Gastrocnemius medialis (tissue), 4 donors: ENCODE measurements around the gene COA5. TPM values are rescaled to one million over a fixed set of nuclear protein-coding genes. Genes with fewer than 3 reads are reported as not detected.

ENCODE experiments used
- ATAC-seq, 2 donors: fragments of 150-250 bp; one replicate each; pipeline ENCODE4 v1.9.1; 2016
- DNase-seq, 2 donors: peaks; one replicate each; pipeline ENCODE4 v3.0.0-alpha.2; 2019
- H3K27ac ChIP-seq, 4 donors: fragments of 200-600 bp; sonication (generic); 1 replicate in 1 of 4; 2 replicates in 3 of 4; pipeline ENCODE4 v1.5.1; 2016 to 2018; ENCODE audit warnings: mild to moderate bottlenecking in 2 of 4, moderate library complexity in 1 of 4
- H3K27me3 ChIP-seq, 3 donors: fragments of 200-600 bp; sonication (generic) in 2 of 3; 1 replicate in 1 of 3; 2 replicates in 2 of 3; pipeline versions ENCODE4 v1.5.1 to v1.6.0; 2016 to 2019; ENCODE audit warnings: mild to moderate bottlenecking in 1 of 3, moderate library complexity in 1 of 3
- H3K36me3 ChIP-seq, 2 donors: fragments of 200-600 bp; sonication (generic) in 1 of 2; one replicate each; pipeline ENCODE4 v1.5.1; 2017 to 2018
- H3K4me1 ChIP-seq, 2 donors: fragments of 200-600 bp; sonication (generic) in 1 of 2; one replicate each; pipeline ENCODE4 v1.5.1; 2016 to 2017; ENCODE audit warnings: mild to moderate bottlenecking in 2 of 2
- H3K4me3 ChIP-seq, 4 donors: fragments of 200-600 bp; sonication (generic) in 3 of 4; 1 replicate in 1 of 4; 2 replicates in 3 of 4; pipeline ENCODE4 v1.5.1; 2016 to 2019; ENCODE audit warnings: mild to moderate bottlenecking in 2 of 4
- H3K9me3 ChIP-seq, 3 donors: fragments of 200-600 bp; sonication (generic) in 2 of 3; 1 replicate in 1 of 3; 2 replicates in 2 of 3; pipeline ENCODE4 v1.5.1; 2016 to 2019
- POLR2A ChIP-seq, 2 donors: fragments of 450-650 bp; IDR thresholded peaks; one replicate each; pipeline ENCODE4 v1.6.1; 2017; ENCODE audit warnings: antibody characterized with exemption in 2 of 2, mild to moderate bottlenecking in 2 of 2, moderate library complexity in 2 of 2
- in situ Hi-C, 4 donors: fragments of 200-750 bp; cut with MboI; loops; one replicate each; pipeline versions ENCODE4 v1.15.0 to v1.8.0; 2017; ENCODE audit warnings: low sequenced_read_pairs in 4 of 4
- intact Hi-C: fragments of 100-400 bp; cut with DNase I; formaldehyde crosslinking; loops from one replicate; pipeline ENCODE4 v1.15.1; 2023; ENCODE audit warnings: low total_unique reads
- total RNA-seq, 4 donors: library from RNA; depleted of rRNA; stranded (reverse); fragments of >200 nt; gene quantifications; one replicate each; pipeline versions ENCODE4 v1.1.0 to v1.2.3, GENCODE V29; 2016
- TF ChIP-seq, protein P1 (sequence below), 5 experiments: fragments of 450-650 bp in 3 of 5; fragments of 200-600 bp in 2 of 5; sonication (generic) in 2 of 5; IDR thresholded peaks in 4 of 5; conservative IDR thresholded peaks in 1 of 5; 1 replicate in 4 of 5; 2 replicates in 1 of 5; pipeline ENCODE4 v1.5.1; 2016 to 2019; ENCODE audit warnings: antibody characterized with exemption in 5 of 5, mild to moderate bottlenecking in 3 of 5, moderate library complexity in 3 of 5

COA5 gene
- total RNA-seq, 4 donors from 2014 or later, result 26.1 to 45.1 (median 31.0) TPM

DNA sequence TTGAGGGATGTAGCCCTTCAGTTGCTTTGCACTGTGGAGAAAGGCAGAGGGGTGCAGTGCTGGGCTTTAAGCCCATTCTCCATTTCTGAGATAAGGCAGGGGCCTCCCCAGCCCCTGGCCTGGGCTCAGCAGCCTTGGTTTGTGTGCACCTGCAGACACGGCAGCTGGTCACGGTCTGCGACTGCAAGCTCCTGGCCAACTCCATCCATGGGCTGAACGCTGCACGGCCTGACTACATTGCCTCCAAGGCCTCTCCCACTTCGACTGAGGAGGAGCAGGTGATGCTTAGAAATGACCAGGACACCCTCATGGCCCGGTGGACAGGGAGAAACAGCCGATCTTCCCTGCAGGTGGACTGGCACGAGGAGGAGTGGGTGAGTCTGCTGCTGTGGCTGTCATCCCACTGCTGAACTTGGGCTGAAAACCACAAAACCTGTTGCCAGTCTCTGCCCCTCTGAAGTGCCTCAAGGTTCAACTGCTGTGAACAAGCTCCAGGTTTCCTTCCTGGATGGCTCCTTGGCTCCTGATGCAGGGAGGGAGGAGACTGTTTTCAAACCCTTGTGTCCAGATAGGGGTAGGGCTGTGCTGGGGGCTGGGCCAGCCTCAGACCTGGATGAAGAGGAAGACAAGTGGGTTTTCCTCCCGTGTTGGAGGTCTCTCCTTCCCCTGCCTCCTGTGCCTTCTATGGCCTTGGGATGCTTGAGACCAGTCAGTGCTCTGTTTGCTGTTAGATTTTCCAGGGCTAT lies 54.0 kb downstream of the COA5 start:
- ATAC-seq (no peak), DNase-seq (no peak)
- in situ Hi-C loops, result loop anchor here in 1 of 4 donors (25.0 kb wide), 1 partner anchor 142 kb away; no protein-coding TSS in a partner anchor
- Histone ChIP-seq H3K27me3 (no peaks in the 10 kb centered on the region), H3K36me3 (peaks cover 0 to 45% of the 10 kb centered on the region in 2 donors), H3K4me3 (no peak overlapping the region), H3K4me1 (no peaks in the 10 kb centered on the region), H3K9me3 (no peaks in the 10 kb centered on the region), H3K27ac (no peak overlapping the region)
- TF ChIP-seq, protein P1, sequence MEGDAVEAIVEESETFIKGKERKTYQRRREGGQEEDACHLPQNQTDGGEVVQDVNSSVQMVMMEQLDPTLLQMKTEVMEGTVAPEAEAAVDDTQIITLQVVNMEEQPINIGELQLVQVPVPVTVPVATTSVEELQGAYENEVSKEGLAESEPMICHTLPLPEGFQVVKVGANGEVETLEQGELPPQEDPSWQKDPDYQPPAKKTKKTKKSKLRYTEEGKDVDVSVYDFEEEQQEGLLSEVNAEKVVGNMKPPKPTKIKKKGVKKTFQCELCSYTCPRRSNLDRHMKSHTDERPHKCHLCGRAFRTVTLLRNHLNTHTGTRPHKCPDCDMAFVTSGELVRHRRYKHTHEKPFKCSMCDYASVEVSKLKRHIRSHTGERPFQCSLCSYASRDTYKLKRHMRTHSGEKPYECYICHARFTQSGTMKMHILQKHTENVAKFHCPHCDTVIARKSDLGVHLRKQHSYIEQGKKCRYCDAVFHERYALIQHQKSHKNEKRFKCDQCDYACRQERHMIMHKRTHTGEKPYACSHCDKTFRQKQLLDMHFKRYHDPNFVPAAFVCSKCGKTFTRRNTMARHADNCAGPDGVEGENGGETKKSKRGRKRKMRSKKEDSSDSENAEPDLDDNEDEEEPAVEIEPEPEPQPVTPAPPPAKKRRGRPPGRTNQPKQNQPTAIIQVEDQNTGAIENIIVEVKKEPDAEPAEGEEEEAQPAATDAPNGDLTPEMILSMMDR (IDR thresholded peaks at IDR 0.05 in 4 of 5, conservative IDR thresholded peaks at IDR 0.05 in 1 of 5), result no peak
- TF ChIP-seq POLR2A (IDR thresholded peaks at IDR 0.05), result no peak
- intact Hi-C loops, result no loop called here

DNA sequence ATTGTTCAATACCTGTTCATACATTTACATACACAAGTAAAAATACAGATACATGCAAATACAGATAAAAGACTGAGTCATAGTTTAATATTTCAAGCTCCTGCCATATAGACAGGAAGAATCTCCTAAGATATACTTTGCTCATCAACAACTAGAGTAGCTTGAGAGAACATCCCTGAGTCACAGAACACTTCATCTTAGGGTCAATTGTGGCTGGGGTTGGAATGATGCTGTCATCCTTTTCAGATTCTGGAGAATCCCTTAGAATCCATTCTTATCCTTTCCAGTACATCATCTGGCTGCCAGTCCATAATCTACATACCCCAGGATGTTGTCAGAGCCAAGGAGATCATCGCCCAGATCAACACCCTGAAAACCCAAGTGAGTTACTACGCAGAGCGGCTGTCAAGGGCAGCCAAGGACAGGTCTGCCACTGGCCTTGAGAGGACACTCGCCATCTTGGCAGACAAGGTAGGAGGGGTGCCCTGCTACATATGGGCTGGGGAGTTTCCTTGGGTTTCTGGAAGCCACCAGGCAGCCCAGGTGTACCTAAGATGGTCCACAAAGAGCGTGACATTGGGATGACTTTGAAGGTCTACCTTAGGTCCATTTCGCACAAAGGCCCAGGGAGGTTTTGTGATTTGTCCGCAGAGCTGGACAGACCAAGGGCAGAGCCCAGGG lies 55.7 kb downstream of the COA5 start:
- DNase-seq, result no peak
- Histone ChIP-seq H3K4me1 (no peaks in the 10 kb centered on the region), H3K4me3 (no peak overlapping the region), H3K9me3 (no peaks in the 10 kb centered on the region), H3K27me3 (no peaks in the 10 kb centered on the region), H3K27ac (no peak overlapping the region), H3K36me3 (peaks cover 0 to 58% of the 10 kb centered on the region in 2 donors)
- no peak for TF ChIP-seq POLR2A (IDR thresholded peaks at IDR 0.05)
- no peak for ATAC-seq
- intact Hi-C loops, result no loop called here
- in situ Hi-C loops, result loop anchor here in 1 of 4 donors (25.0 kb wide), 1 partner anchor 140 kb away; no protein-coding TSS in a partner anchor

DNA sequence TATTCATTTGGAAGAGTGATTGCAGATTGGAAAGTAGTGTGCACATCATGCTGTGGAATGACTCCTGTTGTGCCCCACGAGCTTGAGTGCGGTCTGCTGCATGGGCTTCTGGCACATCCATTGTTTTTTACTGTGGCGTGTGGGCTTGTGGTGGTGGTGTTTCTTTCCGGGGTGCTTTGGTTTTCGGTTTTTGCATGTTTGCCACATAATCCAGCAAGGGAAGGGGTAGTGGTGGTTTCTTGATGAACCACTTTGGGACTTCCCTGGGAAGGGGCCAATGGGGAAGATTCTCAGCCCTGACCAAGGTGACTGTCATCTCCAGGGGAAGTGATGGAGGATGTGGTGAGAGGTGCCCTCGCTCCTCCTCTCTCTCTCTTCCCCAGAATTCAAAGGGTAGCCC lies 57.0 kb downstream of the COA5 start:
- intact Hi-C loops, result no loop called here
- H3K4me1 ChIP-seq, result no peaks in the 10 kb centered on the region
- no peak overlapping the region for H3K27ac ChIP-seq
- peaks cover 0 to 66% of the 10 kb centered on the region in 2 donors for H3K36me3 ChIP-seq
- no peaks in the 10 kb centered on the region for H3K9me3 ChIP-seq
- no peaks in the 10 kb centered on the region for H3K27me3 ChIP-seq
- TF ChIP-seq POLR2A (IDR thresholded peaks at IDR 0.05), result no peak
- TF ChIP-seq, protein P1 (IDR thresholded peaks at IDR 0.05 in 4 of 5, conservative IDR thresholded peaks at IDR 0.05 in 1 of 5), result no peak
- in situ Hi-C loops, result loop anchor here in 1 of 4 donors (25.0 kb wide), 1 partner anchor 139 kb away; no protein-coding TSS in a partner anchor
- ATAC-seq, result no peak
- H3K4me3 ChIP-seq, result no peak overlapping the region
- DNase-seq, result no peak

DNA sequence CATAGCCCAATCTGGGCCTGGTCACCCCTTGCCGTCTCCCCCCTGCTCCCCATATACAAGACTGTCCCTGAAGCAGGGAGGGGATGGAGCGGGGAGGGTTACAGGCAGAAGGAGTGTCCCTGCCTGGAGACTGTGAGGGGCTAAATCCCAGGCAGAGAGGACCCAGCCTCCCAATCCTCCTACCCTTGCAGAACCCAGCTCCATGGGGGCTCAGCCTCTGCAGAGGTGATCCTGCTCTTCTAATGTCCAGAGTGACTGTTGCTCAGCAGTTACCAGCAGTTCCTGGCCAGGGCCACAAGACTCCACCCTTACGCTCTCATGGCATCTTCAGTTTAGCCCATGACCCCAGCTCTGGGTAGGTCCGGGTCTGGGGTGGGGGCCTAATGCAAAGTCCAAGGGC lies 58.1 kb downstream of the COA5 start:
- Histone ChIP-seq H3K36me3 (peaks cover 3 to 63% of the 10 kb centered on the region in 2 donors), H3K9me3 (no peaks in the 10 kb centered on the region), H3K4me3 (no peak overlapping the region), H3K27ac (no peak overlapping the region), H3K4me1 (no peaks in the 10 kb centered on the region), H3K27me3 (no peaks in the 10 kb centered on the region)
- TF ChIP-seq POLR2A (IDR thresholded peaks at IDR 0.05), result no peak
- TF ChIP-seq, protein P1 (IDR thresholded peaks at IDR 0.05 in 4 of 5, conservative IDR thresholded peaks at IDR 0.05 in 1 of 5), result no peak
- intact Hi-C loops, result no loop called here
- ATAC-seq (no peak), DNase-seq (no peak)
- in situ Hi-C loops, result loop anchor here in 1 of 4 donors (25.0 kb wide), 1 partner anchor 138 kb away; no protein-coding TSS in a partner anchor

Other genes with a start within 250 kb of the COA5 start
- 10 to 100 TPM in 3 of 4 donors, 1 to 10 TPM in 1; 9.8 to 19.6 (median 16.0) TPM for gene INPP4A, start 163.7 kb downstream of the COA5 start, total RNA-seq
- 10 to 100 TPM; 30.3 to 43.1 (median 30.5) TPM for gene UNC50, start 77 bp upstream of the COA5 start, total RNA-seq
- gene MGAT4A, start 122.6 kb upstream of the COA5 start, total RNA-seq, result 10 to 100 TPM in 3 of 4 donors, 1 to 10 TPM in 1; 4.2 to 14.1 (median 12.2) TPM